NOMO-1 treated with DMSO at 0.1 percent for 48 hours (cell line): ENCODE measurements around the gene TBC1D20.

Experiments
- DNase-seq: peaks from one replicate; lab custom pipeline; 2025; ENCODE audit not compliant: unreplicated experiment; lab: John Stamatoyannopoulos, UW

TBC1D20 gene

GRCh38 chr20:420721-421574 is 41.4 kb downstream of the TBC1D20 start:
- no peak for DNase-seq

- DNase-seq: no peak
These were observed 42.1 kb downstream of the TBC1D20 start for GRCh38 chr20:420166-420620.

GRCh38 chr20:419556-420165 is 42.7 kb downstream of the TBC1D20 start:
- DNase-seq: no peak

GRCh38 chr20:418858-419365 is 43.4 kb downstream of the TBC1D20 start:
- no peak for DNase-seq

- DNase-seq: no peak
These were observed 44.5 kb downstream of the TBC1D20 start for GRCh38 chr20:417801-418342.

GRCh38 chr20:416950-417800 is 45.2 kb downstream of the TBC1D20 start:
- no peak for DNase-seq

GRCh38 chr20:415820-416322 is 46.5 kb downstream of the TBC1D20 start:
- DNase-seq: no peak

- DNase-seq: no peak
These were observed 48.2 kb downstream of the TBC1D20 start for GRCh38 chr20:414161-414560.

GRCh38 chr20:412081-412480 is 50.3 kb downstream of the TBC1D20 start:
- no peak for DNase-seq

GRCh38 chr20:409697-410559 is 52.4 kb downstream of the TBC1D20 start:
- DNase-seq: no peak

- no peak for DNase-seq
These were observed 53.3 kb downstream of the TBC1D20 start for GRCh38 chr20:408843-409696.

- DNase-seq: peak; percentile 74
These were observed 54.1 kb downstream of the TBC1D20 start, which contains the start of gene RBCK1 for GRCh38 chr20:407953-408842. Gene RBCK1 (plus strand): TSS chr20:408299. CDS start chr20:408758, 459 bp downstream.

- peak; percentile 69 for DNase-seq
These were observed 55.0 kb downstream of the TBC1D20 start for GRCh38 chr20:407133-407952.

- no peak for DNase-seq
These were observed 55.9 kb downstream of the TBC1D20 start for GRCh38 chr20:406200-407132.

GRCh38 chr20:404088-404487 is 58.2 kb downstream of the TBC1D20 start:
- DNase-seq: no peak

GRCh38 chr20:403582-403957 is 58.8 kb downstream of the TBC1D20 start:
- no peak for DNase-seq
